PC-9 (cell line): Measurements from ENCODE around the gene SND1. TPM values are rescaled to one million over a fixed set of nuclear protein-coding genes. Genes with fewer than 3 reads are reported as not detected.

Experiments used
- BruUV-seq: library from RNA; stranded (reverse); fragments of 400-500 nt; replicated peaks from 2 replicates; lab custom pipeline; 2021; lab: Mats Ljungman, UMichigan
- CTCF ChIA-PET: fragments of 300-600 bp; sonication (Branson Sonifier 250); formaldehyde crosslinking; loops from one replicate; lab custom pipeline; 2022; ENCODE audit warnings: antibody characterized with exemption; lab: Charles Lee
- POLR2A ChIA-PET: fragments of 300-600 bp; sonication (Branson Sonifier 250); formaldehyde crosslinking; loops from one replicate; lab custom pipeline; 2022; ENCODE audit warnings: antibody characterized with exemption; ENCODE audit not compliant: unreplicated experiment; lab: Charles Lee
- DNase-seq, 2 experiments: peaks; one replicate each; pipeline versions ENCODE4 v3.0.0 to v3.0.0-alpha.2; 2015 to 2022; ENCODE audit warnings: mixed read lengths in 1 of 2
- H2AFZ ChIP-seq: fragments of 200-600 bp; sonication (generic); 2 replicates; pipeline ENCODE4 v1.8.1; 2017; ENCODE audit warnings: antibody characterized with exemption
- H3F3A ChIP-seq: fragments of 200-600 bp; sonication (generic); 2 replicates; pipeline ENCODE4 v1.8.1; 2017; ENCODE audit warnings: antibody characterized with exemption, mild to moderate bottlenecking, low read depth; ENCODE audit not compliant: insufficient read depth
- H3K27ac ChIP-seq: fragments of 200-600 bp; sonication (generic); 2 replicates; pipeline ENCODE4 v1.6.1; 2016; ENCODE audit warnings: mixed run types
- H3K27me3 ChIP-seq: fragments of 200-600 bp; sonication (generic); 2 replicates; pipeline ENCODE4 v1.6.1; 2016; ENCODE audit warnings: low read depth, mixed run types; ENCODE audit not compliant: insufficient read depth
- H3K36me3 ChIP-seq: fragments of 200-600 bp; sonication (generic); 2 replicates; pipeline ENCODE4 v1.6.1; 2016; ENCODE audit warnings: low read depth, mixed run types
- H3K4me1 ChIP-seq: fragments of 200-600 bp; sonication (generic); replicated peaks from 2 replicates; pipeline ENCODE4 v1.6.1; 2016; ENCODE audit warnings: mixed run types; ENCODE audit not compliant: insufficient read depth
- H3K4me2 ChIP-seq: fragments of 200-600 bp; sonication (generic); 2 replicates; pipeline ENCODE4 v1.6.1; 2017; ENCODE audit warnings: mixed run types
- H3K4me3 ChIP-seq: fragments of 200-600 bp; sonication (generic); 2 replicates; pipeline ENCODE4 v1.6.1; 2016; ENCODE audit warnings: mixed run types
- H3K79me2 ChIP-seq: fragments of 200-600 bp; sonication (generic); 2 replicates; pipeline ENCODE4 v1.6.1; 2017; ENCODE audit warnings: low read depth, mixed run types
- H3K9me2 ChIP-seq: fragments of 200-600 bp; sonication (generic); 2 replicates; pipeline ENCODE4 v1.8.1; 2017; ENCODE audit warnings: mild to moderate bottlenecking; ENCODE audit not compliant: insufficient read depth
- H3K9me3 ChIP-seq: fragments of 200-600 bp; sonication (generic); 2 replicates; pipeline ENCODE4 v1.8.1; 2016; ENCODE audit warnings: low read depth; ENCODE audit not compliant: insufficient read depth
- H4K20me1 ChIP-seq: fragments of 200-600 bp; sonication (generic); 2 replicates; pipeline ENCODE4 v1.8.1; 2017; ENCODE audit not compliant: insufficient read depth
- CTCF ChIP-seq: fragments of 200-600 bp; sonication (generic); conservative IDR thresholded peaks from 2 replicates; pipeline ENCODE4 v1.6.1; 2017; ENCODE audit warnings: mixed run types, antibody characterized with exemption, mild to moderate bottlenecking, moderate library complexity
- EZH2 ChIP-seq: fragments of 200-600 bp; sonication (generic); IDR thresholded peaks from 2 replicates; pipeline ENCODE4 v1.8.0; 2017; ENCODE audit warnings: antibody characterized with exemption, low read depth
- intact Hi-C: fragments of 100-400 bp; cut with micrococcal nuclease; formaldehyde crosslinking; loops from one replicate; pipeline ENCODE4 v1.10.0; 2022; ENCODE audit not compliant: unreplicated experiment
- total RNA-seq: library from RNA; stranded (reverse); gene quantifications from 2 replicates; pipeline ENCODE4 v1.2.3, GENCODE V29; 2021

SND1 gene
- total RNA-seq, 1 experiment from 2014 or later, result 273 TPM

- intact Hi-C loops, result no loop called here
- H3K27ac ChIP-seq, result no peak overlapping the region
These were observed 366.2 kb downstream of the SND1 start for GRCh38 chr7:128017862-128018845.

GRCh38 chr7:128019288-128019687 is 367.3 kb downstream of the SND1 start:
- intact Hi-C loops, result no loop called here
- no peaks in the 10 kb centered on the region; the same call in 1 of the 2 replicates for H3K79me2 ChIP-seq
- peaks cover 39% of the 10 kb centered on the region for H3F3A ChIP-seq
- H3K9me2 ChIP-seq, result no peaks in the 10 kb centered on the region
- BruUV-seq, result no TSS peak
- no peaks in the 10 kb centered on the region for H3K27me3 ChIP-seq
- no peaks in the 10 kb centered on the region for H3K9me3 ChIP-seq
- H4K20me1 ChIP-seq, result no peaks in the 10 kb centered on the region
- H3K4me3 ChIP-seq, result no peak overlapping the region
- no peak for TF ChIP-seq CTCF
- TF ChIP-seq EZH2, result no peak
- peaks cover 45% of the 10 kb centered on the region for H3K4me1 ChIP-seq
- POLR2A ChIA-PET, result no interaction called here
- H3K4me2 ChIP-seq, result no peak overlapping the region
- H2AFZ ChIP-seq, result no peak overlapping the region
- H3K27ac ChIP-seq, result peak overlapping the region; percentile 99
- CTCF ChIA-PET, result no interaction called here
- no peaks in the 10 kb centered on the region for H3K36me3 ChIP-seq
- no peak for DNase-seq

More at GRCh38 chr7:128017862-128018845, 366.2 kb downstream of the SND1 start:
- Histone ChIP-seq H3F3A (peaks cover 35% of the 10 kb centered on the region), H3K36me3 (no peaks in the 10 kb centered on the region), H3K9me2 (no peaks in the 10 kb centered on the region), H3K27me3 (no peaks in the 10 kb centered on the region), H3K4me1 (peaks cover 34% of the 10 kb centered on the region), H3K79me2 (no peaks in the 10 kb centered on the region), H3K4me3 (no peak overlapping the region), H3K4me2 (no peak overlapping the region), H2AFZ (no peak overlapping the region), H3K9me3 (no peaks in the 10 kb centered on the region), H4K20me1 (no peaks in the 10 kb centered on the region)
- ChIA-PET POLR2A (no interaction called here), CTCF (no interaction called here)
- TF ChIP-seq EZH2, result no peak
- TF ChIP-seq CTCF, result no peak
- DNase-seq, result peak in 1 of 2 experiments; percentile 38
- no TSS peak for BruUV-seq

GRCh38 chr7:128020159-128020558 is 368.2 kb downstream of the SND1 start:
- no peak overlapping the region for H2AFZ ChIP-seq
- H3K79me2 ChIP-seq, result peaks cover 5% of the 10 kb centered on the region; the same call in 1 of the 2 replicates
- H3K27ac ChIP-seq, result peak overlapping the region; percentile 99
- no TSS peak for BruUV-seq
- no peaks in the 10 kb centered on the region for H4K20me1 ChIP-seq
- no peaks in the 10 kb centered on the region for H3K9me3 ChIP-seq
- no peak for DNase-seq
- H3F3A ChIP-seq, result peaks cover 39% of the 10 kb centered on the region
- H3K4me1 ChIP-seq, result peaks cover 47% of the 10 kb centered on the region
- ChIA-PET CTCF (no interaction called here), POLR2A (no interaction called here)
- H3K4me3 ChIP-seq, result no peak overlapping the region
- H3K4me2 ChIP-seq, result peak overlapping the region; percentile 57; the same call in 1 of the 2 replicates
- TF ChIP-seq CTCF, result no peak; the same call in 1 of the 2 replicates
- TF ChIP-seq EZH2, result no peak
- intact Hi-C loops, result loop anchor here (5.0 kb wide), 3 partner anchors 142 to 433 kb away; partner anchors contain the start of genes ARF5 and GCC1
- H3K27me3 ChIP-seq, result no peaks in the 10 kb centered on the region
- no peaks in the 10 kb centered on the region for H3K36me3 ChIP-seq
- H3K9me2 ChIP-seq, result no peaks in the 10 kb centered on the region
